ENCODE measurements around the gene TEX12. TPM values are rescaled to one million over a fixed set of nuclear protein-coding genes. Genes with fewer than 3 reads are reported as not detected.

TEX12 gene
- total and polyA plus RNA-seq, 2 experiments from 2014 or later, result 1.1 TPM; not detected in 1

DNA sequence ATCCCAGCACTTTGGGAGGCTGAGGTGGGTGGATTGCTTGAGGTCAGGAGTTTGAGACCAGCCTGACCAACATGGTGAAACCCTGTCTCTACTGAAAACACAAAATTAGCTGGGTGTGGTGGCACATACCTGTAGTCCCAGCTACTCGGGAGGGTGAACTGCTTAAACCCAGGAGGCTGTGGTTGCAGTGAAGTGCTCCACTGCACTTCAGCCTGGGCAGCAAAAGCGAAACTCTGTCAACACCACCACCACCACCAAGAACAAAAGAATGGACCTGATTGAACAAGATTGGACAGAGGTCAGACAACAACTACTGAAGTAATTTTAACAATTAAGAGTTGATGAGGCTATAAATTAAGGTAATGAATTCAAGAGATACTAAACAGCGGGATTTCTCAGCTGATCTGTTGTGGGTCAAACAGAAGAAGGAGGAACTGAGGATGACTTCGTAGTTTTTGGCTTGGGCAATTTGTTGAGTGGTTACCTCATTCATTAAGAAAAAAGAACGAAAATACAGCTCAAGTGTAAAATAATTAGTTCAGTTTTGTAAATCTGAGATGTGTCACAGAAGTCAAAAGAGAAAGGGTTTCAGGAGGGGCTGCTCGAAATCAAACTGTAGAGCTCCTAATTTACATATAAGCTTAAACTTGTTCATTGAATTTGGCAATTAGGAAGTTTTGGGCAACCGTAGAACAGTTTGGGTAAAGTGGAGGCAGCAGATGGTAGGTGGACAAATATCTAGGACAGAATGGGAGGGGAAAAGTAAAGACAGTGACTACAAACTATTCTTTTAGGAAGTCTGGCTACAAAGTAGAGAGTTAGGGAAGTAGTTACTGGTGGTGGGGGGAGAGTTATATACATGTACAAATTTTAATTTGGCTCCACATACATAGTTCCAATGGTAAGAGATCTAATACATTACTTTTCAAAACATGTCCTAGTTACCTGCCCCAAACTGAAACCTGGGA lies 7.8 kb upstream of the TEX12 start:
- no peaks in the 10 kb centered on the region for H3K9me2 ChIP-seq (ENCODE audit: insufficient read depth)
- no peaks in the 10 kb centered on the region for H3K79me2 ChIP-seq (replicated peaks; ENCODE audit: insufficient read depth)
- H4K20me1 ChIP-seq (replicated peaks; ENCODE audit: insufficient read depth), result no peaks in the 10 kb centered on the region
- H3K4me1 ChIP-seq (ENCODE audit: insufficient read depth), result no peaks in the 10 kb centered on the region
- Mint-ChIP-seq H3K27ac (no peak overlapping the region; the same call in 1 of the 2 replicates), H3K36me3 (ENCODE audit: low read depth) (no peaks in the 10 kb centered on the region), H3K27me3 (ENCODE audit: insufficient read depth, low read depth, poor library complexity) (peaks cover 7% of the 10 kb centered on the region), H3K4me1 (peaks cover 7% of the 10 kb centered on the region; the same call in 2 of the 3 replicates), H3K4me3 (no peak overlapping the region), H3K9me3 (no peaks in the 10 kb centered on the region)
- H3F3A ChIP-seq (replicated peaks; ENCODE audit: low read depth), result no peaks in the 10 kb centered on the region
- TF ChIP-seq ZNF331 (CRISPR knock-in tag; IDR thresholded peaks at IDR 0.05; ENCODE audit: low read depth) (no peak), STAT1 (IDR thresholded peaks at IDR 0.05; ENCODE audit: unreplicated experiment) (no peak), NANOG (IDR thresholded peaks at IDR 0.05; ENCODE audit: borderline replicate concordance) (no peak)
- no peak overlapping the region for H3K4me3 ChIP-seq
- no peak overlapping the region for H3K4me2 ChIP-seq
- ATAC-seq, result no peak
- DNase-seq (ENCODE audit: low spot score), result no peak
- H3K27ac ChIP-seq (ENCODE audit: low read depth), result no peak overlapping the region
- H3K27me3 ChIP-seq (ENCODE audit: insufficient read depth), result no peaks in the 10 kb centered on the region
- H2AFZ ChIP-seq, result no peak overlapping the region
- no peaks in the 10 kb centered on the region for H3K36me3 ChIP-seq (ENCODE audit: insufficient read depth)

DNA sequence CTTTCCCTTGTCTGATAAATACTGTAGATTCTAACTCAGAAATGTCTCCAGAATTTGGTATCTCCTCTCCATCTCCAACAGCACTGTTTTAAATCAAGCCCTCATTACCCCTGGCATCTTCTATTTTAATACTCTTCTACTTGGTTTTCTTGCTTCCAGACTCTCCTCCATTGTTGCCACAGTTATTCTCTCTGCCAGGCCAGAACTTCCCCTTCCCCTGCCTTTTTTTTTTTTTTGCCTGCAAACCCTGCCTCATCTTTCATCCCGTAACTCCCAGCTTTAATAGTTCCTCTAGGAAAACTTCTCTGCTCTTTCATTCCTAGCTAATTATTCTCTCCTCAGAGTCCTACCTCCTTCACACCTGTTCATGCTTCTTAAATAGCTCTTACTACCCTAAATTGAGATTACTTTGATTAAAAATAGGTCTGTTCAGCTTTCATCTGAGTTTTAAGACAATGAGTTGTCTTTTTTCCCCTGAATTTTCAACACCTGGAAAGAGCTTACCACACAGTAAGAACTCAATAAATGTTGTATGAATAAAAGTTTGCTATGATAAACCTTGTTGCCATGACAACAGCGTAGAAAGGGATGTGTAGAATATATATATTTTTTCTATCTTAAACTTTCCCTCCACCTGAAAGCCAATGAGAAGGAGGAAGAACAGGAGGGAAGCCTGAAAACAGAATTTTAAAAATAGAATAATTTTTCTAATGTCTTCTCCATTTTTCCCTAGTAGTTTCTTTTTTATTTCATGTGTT lies 6.9 kb upstream of the TEX12 start:
- Histone ChIP-seq H4K20me1 (replicated peaks; ENCODE audit: insufficient read depth) (no peaks in the 10 kb centered on the region), H3K4me3 (no peak overlapping the region), H3F3A (replicated peaks; ENCODE audit: low read depth) (no peaks in the 10 kb centered on the region), H3K27ac (ENCODE audit: low read depth) (no peak overlapping the region), H3K4me1 (ENCODE audit: insufficient read depth) (no peaks in the 10 kb centered on the region), H3K27me3 (ENCODE audit: insufficient read depth) (no peaks in the 10 kb centered on the region), H3K9me2 (ENCODE audit: insufficient read depth) (no peaks in the 10 kb centered on the region), H3K79me2 (replicated peaks; ENCODE audit: insufficient read depth) (no peaks in the 10 kb centered on the region), H3K4me2 (no peak overlapping the region), H2AFZ (no peak overlapping the region), H3K36me3 (ENCODE audit: insufficient read depth) (no peaks in the 10 kb centered on the region)
- ATAC-seq (no peak), DNase-seq (ENCODE audit: low spot score) (no peak)
- Mint-ChIP-seq H3K27ac (no peak overlapping the region), H3K27me3 (ENCODE audit: insufficient read depth, low read depth, poor library complexity) (peaks cover 7% of the 10 kb centered on the region), H3K9me3 (no peaks in the 10 kb centered on the region), H3K4me1 (peaks cover 7% of the 10 kb centered on the region; the same call in 2 of the 3 replicates), H3K36me3 (ENCODE audit: low read depth) (no peaks in the 10 kb centered on the region), H3K4me3 (no peak overlapping the region)
- TF ChIP-seq EZH2 (IDR thresholded peaks at IDR 0.05; ENCODE audit: low read depth, unreplicated experiment), result no peak
- no peak for TF ChIP-seq JUNB (IDR thresholded peaks at IDR 0.05; ENCODE audit: unreplicated experiment)
- no peak for TF ChIP-seq ZNF114 (CRISPR knock-in tag; IDR thresholded peaks at IDR 0.05)
- no peak for TF ChIP-seq REST (IDR thresholded peaks at IDR 0.05; ENCODE audit: unreplicated experiment)
- no peak for TF ChIP-seq NANOG (IDR thresholded peaks at IDR 0.05; ENCODE audit: borderline replicate concordance)
- TF ChIP-seq ZNF331 (CRISPR knock-in tag; IDR thresholded peaks at IDR 0.05; ENCODE audit: low read depth), result no peak
- no peak for TF ChIP-seq POLR2AphosphoS5 (IDR thresholded peaks at IDR 0.05; ENCODE audit: low read depth)
- TF ChIP-seq, protein P1, sequence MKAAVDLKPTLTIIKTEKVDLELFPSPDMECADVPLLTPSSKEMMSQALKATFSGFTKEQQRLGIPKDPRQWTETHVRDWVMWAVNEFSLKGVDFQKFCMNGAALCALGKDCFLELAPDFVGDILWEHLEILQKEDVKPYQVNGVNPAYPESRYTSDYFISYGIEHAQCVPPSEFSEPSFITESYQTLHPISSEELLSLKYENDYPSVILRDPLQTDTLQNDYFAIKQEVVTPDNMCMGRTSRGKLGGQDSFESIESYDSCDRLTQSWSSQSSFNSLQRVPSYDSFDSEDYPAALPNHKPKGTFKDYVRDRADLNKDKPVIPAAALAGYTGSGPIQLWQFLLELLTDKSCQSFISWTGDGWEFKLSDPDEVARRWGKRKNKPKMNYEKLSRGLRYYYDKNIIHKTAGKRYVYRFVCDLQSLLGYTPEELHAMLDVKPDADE (IDR thresholded peaks at IDR 0.05), result no peak
- no peak for TF ChIP-seq CTCF (conservative IDR thresholded peaks at IDR 0.05; ENCODE audit: low read depth in 2 of 2)
- TF ChIP-seq EZH2phosphoT487 (IDR thresholded peaks at IDR 0.05; ENCODE audit: unreplicated experiment), result no peak
